Suprapubic skin (tissue), 4 donors: ENCODE results near the gene RASGEF1C. TPM values are rescaled to one million over a fixed set of nuclear protein-coding genes. Genes with fewer than 3 reads are reported as not detected.

Experiments used
- DNase-seq, 2 donors: peaks; one replicate each; pipeline ENCODE4 v3.0.0-alpha.2; 2019; ENCODE audit warnings: low spot score in 2 of 2
- H3K27ac ChIP-seq: fragments of 200-600 bp; sonication (generic); one replicate; pipeline ENCODE4 v1.5.1; 2019
- H3K27me3 ChIP-seq: fragments of 200-600 bp; sonication (generic); one replicate; pipeline ENCODE4 v1.5.1; 2019
- H3K36me3 ChIP-seq: fragments of 200-600 bp; sonication (generic); one replicate; pipeline ENCODE4 v1.5.1; 2019
- H3K4me1 ChIP-seq: fragments of 200-600 bp; sonication (generic); one replicate; pipeline ENCODE4 v1.5.1; 2019
- H3K4me3 ChIP-seq: fragments of 200-600 bp; sonication (generic); one replicate; pipeline ENCODE4 v1.5.1; 2019; ENCODE audit warnings: mild to moderate bottlenecking
- H3K9me3 ChIP-seq: fragments of 200-600 bp; sonication (generic); one replicate; pipeline ENCODE4 v1.5.1; 2019
- EP300 ChIP-seq: sonication (generic); formaldehyde crosslinking; IDR thresholded peaks from one replicate; pipeline ENCODE4 v1.6.1; 2017; ENCODE audit warnings: antibody characterized with exemption
- POLR2A ChIP-seq, 2 donors: fragments of 450-650 bp; IDR thresholded peaks; one replicate each; pipeline ENCODE4 v1.6.1; 2017; ENCODE audit warnings: antibody characterized with exemption in 2 of 2, mild to moderate bottlenecking in 2 of 2, moderate library complexity in 2 of 2
- POLR2AphosphoS5 ChIP-seq, 3 donors: sonication (generic); formaldehyde crosslinking; IDR thresholded peaks; one replicate each; pipeline ENCODE4 v1.6.1; 2017; ENCODE audit warnings: antibody characterized with exemption in 3 of 3
- WGBS: methylation state at CpG from one replicate; pipeline ENCODE4 v1.1.5; 2018; 5-methylcytosine and 5-hydroxymethylcytosine counted together
- total RNA-seq, 4 donors: library from RNA; depleted of rRNA; stranded (reverse); fragments of >200 nt; gene quantifications; one replicate each; pipeline ENCODE4 v1.1.0, GENCODE V29; 2016
- TF ChIP-seq, protein P1 (sequence below), 2 donors: fragments of 200-600 bp in 1 of 2; fragments of 450-650 bp in 1 of 2; sonication (generic) in 1 of 2; IDR thresholded peaks; one replicate each; pipeline ENCODE4 v1.5.1; 2016 to 2019; ENCODE audit warnings: antibody characterized with exemption in 2 of 2, mild to moderate bottlenecking in 1 of 2, moderate library complexity in 1 of 2

Gene RASGEF1C
- total RNA-seq, 4 donors from 2014 or later = 0.64 to 0.89 (median 0.81) TPM

GRCh38 chr5:180138214-180138975, 70.6 kb downstream of the RASGEF1C start:
- Histone ChIP-seq H3K27ac (no peak overlapping the region), H3K27me3 (peaks cover 45% of the 10 kb centered on the region), H3K36me3 (no peaks in the 10 kb centered on the region), H3K4me1 (no peaks in the 10 kb centered on the region), H3K4me3 (no peak overlapping the region), H3K9me3 (no peaks in the 10 kb centered on the region)
- DNase-seq = peak in 1 of 2 donors; percentile 44
- TF ChIP-seq POLR2AphosphoS5 (IDR thresholded peaks at IDR 0.05) (no peak), EP300 (no peak), POLR2A (IDR thresholded peaks at IDR 0.05) (no peak)
- TF ChIP-seq, protein P1, sequence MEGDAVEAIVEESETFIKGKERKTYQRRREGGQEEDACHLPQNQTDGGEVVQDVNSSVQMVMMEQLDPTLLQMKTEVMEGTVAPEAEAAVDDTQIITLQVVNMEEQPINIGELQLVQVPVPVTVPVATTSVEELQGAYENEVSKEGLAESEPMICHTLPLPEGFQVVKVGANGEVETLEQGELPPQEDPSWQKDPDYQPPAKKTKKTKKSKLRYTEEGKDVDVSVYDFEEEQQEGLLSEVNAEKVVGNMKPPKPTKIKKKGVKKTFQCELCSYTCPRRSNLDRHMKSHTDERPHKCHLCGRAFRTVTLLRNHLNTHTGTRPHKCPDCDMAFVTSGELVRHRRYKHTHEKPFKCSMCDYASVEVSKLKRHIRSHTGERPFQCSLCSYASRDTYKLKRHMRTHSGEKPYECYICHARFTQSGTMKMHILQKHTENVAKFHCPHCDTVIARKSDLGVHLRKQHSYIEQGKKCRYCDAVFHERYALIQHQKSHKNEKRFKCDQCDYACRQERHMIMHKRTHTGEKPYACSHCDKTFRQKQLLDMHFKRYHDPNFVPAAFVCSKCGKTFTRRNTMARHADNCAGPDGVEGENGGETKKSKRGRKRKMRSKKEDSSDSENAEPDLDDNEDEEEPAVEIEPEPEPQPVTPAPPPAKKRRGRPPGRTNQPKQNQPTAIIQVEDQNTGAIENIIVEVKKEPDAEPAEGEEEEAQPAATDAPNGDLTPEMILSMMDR (IDR thresholded peaks at IDR 0.05) = no peak
- 72% methylated on average over 12 of the region's 12 CpGs for WGBS

DNA sequence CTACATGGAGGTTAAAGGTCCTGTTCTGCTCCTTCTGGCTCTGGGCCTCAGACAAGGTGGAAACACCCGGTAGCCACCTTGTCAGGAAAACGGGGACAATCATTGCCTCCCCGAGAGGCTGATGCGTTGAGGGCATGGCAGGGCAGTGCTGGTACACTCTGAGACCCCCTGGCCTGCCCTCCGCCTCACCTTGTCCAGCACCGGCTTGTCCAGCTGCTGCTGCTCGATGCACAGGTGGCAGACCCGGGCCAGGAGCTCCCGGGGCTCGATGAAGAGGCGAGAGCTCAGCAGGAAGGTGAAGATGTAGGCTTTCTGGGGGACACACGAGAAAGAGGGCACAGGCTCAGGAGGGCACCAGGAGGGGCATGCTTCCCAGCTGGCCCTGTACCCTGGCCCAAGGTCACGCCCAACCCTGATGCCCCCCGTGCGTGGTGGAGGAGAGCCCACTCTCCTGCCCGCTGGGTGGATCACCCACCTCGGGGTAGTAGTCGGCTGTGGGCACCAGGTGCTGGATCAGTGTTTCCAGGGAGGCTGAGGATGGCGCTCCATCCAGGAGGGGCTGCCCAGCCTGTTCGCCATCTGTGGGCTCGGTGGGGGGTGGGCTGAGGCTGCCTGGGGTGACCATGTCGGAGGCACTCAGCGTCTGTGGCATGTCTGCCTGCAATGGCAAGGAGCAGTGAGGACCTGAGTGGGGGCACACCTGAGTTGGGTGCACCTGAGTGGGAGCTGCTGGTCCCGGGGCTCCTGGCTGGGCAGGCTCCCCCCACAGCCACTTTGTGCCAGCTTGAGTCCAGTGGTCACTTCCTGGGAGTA, 71.4 kb downstream of the RASGEF1C start:
- 88% methylated on average over 15 of the region's 24 CpGs for WGBS
- Histone ChIP-seq H3K4me1 (no peaks in the 10 kb centered on the region), H3K36me3 (no peaks in the 10 kb centered on the region), H3K27me3 (peaks cover 38% of the 10 kb centered on the region), H3K9me3 (no peaks in the 10 kb centered on the region), H3K4me3 (no peak overlapping the region), H3K27ac (no peak overlapping the region)
- DNase-seq = peak; percentile 35 to 70
- TF ChIP-seq, protein P1 (IDR thresholded peaks at IDR 0.05) = no peak
- no peak for TF ChIP-seq POLR2A (IDR thresholded peaks at IDR 0.05)
- TF ChIP-seq EP300 = no peak
- no peak for TF ChIP-seq POLR2AphosphoS5 (IDR thresholded peaks at IDR 0.05)

GRCh38 chr5:180136630-180137381, 72.2 kb downstream of the RASGEF1C start:
- peak; percentile 49 to 62 for DNase-seq

GRCh38 chr5:180135967-180136629, 72.9 kb downstream of the RASGEF1C start:
- Histone ChIP-seq H3K36me3 (no peaks in the 10 kb centered on the region), H3K4me3 (no peak overlapping the region), H3K4me1 (no peaks in the 10 kb centered on the region), H3K27ac (no peak overlapping the region), H3K27me3 (peaks cover 32% of the 10 kb centered on the region), H3K9me3 (no peaks in the 10 kb centered on the region)
- DNase-seq = peak; percentile 50 to 72
- TF ChIP-seq POLR2A (IDR thresholded peaks at IDR 0.05) (no peak), POLR2AphosphoS5 (IDR thresholded peaks at IDR 0.05) (no peak), EP300 (no peak)
- TF ChIP-seq, protein P1 (IDR thresholded peaks at IDR 0.05) = no peak
- WGBS = 78% methylated on average over 14 of the region's 43 CpGs

More at GRCh38 chr5:180136630-180137381, 72.2 kb downstream of the RASGEF1C start:
- WGBS = 94% methylated on average over 18 of the region's 38 CpGs
- Histone ChIP-seq H3K27ac (no peak overlapping the region), H3K4me3 (no peak overlapping the region), H3K9me3 (no peaks in the 10 kb centered on the region), H3K36me3 (no peaks in the 10 kb centered on the region), H3K27me3 (peaks cover 34% of the 10 kb centered on the region), H3K4me1 (no peaks in the 10 kb centered on the region)
- TF ChIP-seq POLR2AphosphoS5 (IDR thresholded peaks at IDR 0.05) (no peak), POLR2A (IDR thresholded peaks at IDR 0.05) (no peak), EP300 (no peak)
- TF ChIP-seq, protein P1 (IDR thresholded peaks at IDR 0.05) = no peak
